Skin epidermis (tissue), 12 donors: ENCODE measurements around the gene SLC39A3.
A peak's percentile ranks its signal among the peaks of the same experiment; 100 is the strongest.

Experiments
- H3K27ac ChIP-seq, 21 experiments: fragments of 200-600 bp; sonication (generic) in 11 of 21; one replicate each; pipeline ENCODE4 v1.5.0; 2020; ENCODE audit warnings: mild to moderate bottlenecking in 3 of 21, inconsistent platforms in 2 of 21, moderate library complexity in 2 of 21
- H3K4me3 ChIP-seq, 7 experiments: fragments of 200-600 bp; sonication (generic) in 2 of 7; one replicate each; pipeline ENCODE4 v1.5.0; 2020; ENCODE audit warnings: inconsistent platforms in 2 of 7, mild to moderate bottlenecking in 2 of 7, moderate library complexity in 1 of 7

Gene SLC39A3

GRCh38 chr19:2755448-2755705 is 15.6 kb upstream of the SLC39A3 start:
- Histone ChIP-seq H3K27ac (no peak overlapping the region), H3K4me3 (no peak overlapping the region)

- Histone ChIP-seq H3K4me3 (no peak overlapping the region), H3K27ac (no peak overlapping the region)
Observed at GRCh38 chr19:2754659-2755447, 15.0 kb upstream of the SLC39A3 start.

GRCh38 chr19:2751438-2751830 is 11.6 kb upstream of the SLC39A3 start:
- Histone ChIP-seq H3K27ac (no peak overlapping the region), H3K4me3 (no peak overlapping the region)

- Histone ChIP-seq H3K4me3 (no peak overlapping the region), H3K27ac (no peak overlapping the region)
Observed at GRCh38 chr19:2750808-2751437, 11.1 kb upstream of the SLC39A3 start.

- no peak overlapping the region for H3K27ac ChIP-seq
- H3K4me3 ChIP-seq: no peak overlapping the region
Observed at GRCh38 chr19:2747349-2747748, 7.5 kb upstream of the SLC39A3 start.

- H3K4me3 ChIP-seq: no peak overlapping the region
- H3K27ac ChIP-seq: no peak overlapping the region
Observed at GRCh38 chr19:2744113-2744512, 4.3 kb upstream of the SLC39A3 start.

GRCh38 chr19:2743099-2743498 is 3.3 kb upstream of the SLC39A3 start:
- no peak overlapping the region for H3K4me3 ChIP-seq
- H3K27ac ChIP-seq: no peak overlapping the region

- Histone ChIP-seq H3K27ac (peak overlapping the region in 1 of 21 experiments; percentile 77), H3K4me3 (peak overlapping the region in 4 of 7 experiments; percentile 84 to 96 (median 94))
Observed at GRCh38 chr19:2740314-2740656, 468 bp upstream of the SLC39A3 start.

GRCh38 chr19:2736550-2737190 is 3.1 kb downstream of the SLC39A3 start:
- Histone ChIP-seq H3K27ac (no peak overlapping the region), H3K4me3 (no peak overlapping the region)

GRCh38 chr19:2735374-2735773 is 4.4 kb downstream of the SLC39A3 start:
- H3K4me3 ChIP-seq: no peak overlapping the region
- H3K27ac ChIP-seq: no peak overlapping the region

GRCh38 chr19:2734589-2735288 is 5.1 kb downstream of the SLC39A3 start:
- H3K4me3 ChIP-seq: no peak overlapping the region
- no peak overlapping the region for H3K27ac ChIP-seq

- Histone ChIP-seq H3K27ac (no peak overlapping the region), H3K4me3 (no peak overlapping the region)
Observed at GRCh38 chr19:2733930-2734588, 5.8 kb downstream of the SLC39A3 start.

- Histone ChIP-seq H3K4me3 (no peak overlapping the region), H3K27ac (no peak overlapping the region)
Observed at GRCh38 chr19:2732883-2733282, 6.9 kb downstream of the SLC39A3 start.

- H3K4me3 ChIP-seq: no peak overlapping the region
- no peak overlapping the region for H3K27ac ChIP-seq
Observed at GRCh38 chr19:2732157-2732725, 7.6 kb downstream of the SLC39A3 start.

- H3K4me3 ChIP-seq: no peak overlapping the region
- H3K27ac ChIP-seq: no peak overlapping the region
Observed at GRCh38 chr19:2731181-2731995, 8.4 kb downstream of the SLC39A3 start.

GRCh38 chr19:2729943-2730818 is 9.6 kb downstream of the SLC39A3 start:
- no peak overlapping the region for H3K4me3 ChIP-seq

GRCh38 chr19:2728783-2729387 is 10.9 kb downstream of the SLC39A3 start:
- Histone ChIP-seq H3K27ac (no peak overlapping the region), H3K4me3 (no peak overlapping the region)

More at GRCh38 chr19:2729943-2730818, 9.6 kb downstream of the SLC39A3 start:
- no peak overlapping the region for H3K27ac ChIP-seq

- H3K4me3 ChIP-seq: no peak overlapping the region
Observed at GRCh38 chr19:2727640-2727944, 12.2 kb downstream of the SLC39A3 start.

More at GRCh38 chr19:2727640-2727944, 12.2 kb downstream of the SLC39A3 start:
- H3K27ac ChIP-seq: no peak overlapping the region
